ENCODE results near the gene WBP2NL. TPM values are rescaled to one million over a fixed set of nuclear protein-coding genes. Genes with fewer than 3 reads are reported as not detected.
"Not testable (repeated sequence)": the region's sequence is repeated elsewhere in the genome, so short reads cannot be mapped to it uniquely, and the experiment has no call there.

WBP2NL gene
- 1 to 10 TPM; 3.5 to 5.4 TPM for total RNA-seq
- under 1 TPM; 0.49 to 0.59 TPM for polyA plus RNA-seq

GRCh38 chr22:41998361-41999261 lies at the start of gene WBP2NL:
Gene WBP2NL (plus strand): TSS chr22:41998788. CDS start chr22:41998819, 31 bp downstream.
- H3K27me3 ChIP-seq (ENCODE audit: insufficient read depth, low read length): no peaks in the 10 kb centered on the region
- Mint-ChIP-seq H3K27me3 (no peaks in the 10 kb centered on the region), H3K27ac (peak within 1 kb of the TSS; percentile 67 to 100 (median 98)), H3K36me3 (peaks cover 8 to 13% of the 10 kb centered on the region in 2 donors), H3K9me3 (peaks cover 0 to 19% (median 2%) of the 10 kb centered on the region in 8 donors), H3K4me3 (peak within 1 kb of the TSS; percentile 93 to 99 (median 98)), H3K4me1 (peaks cover 13 to 35% (median 19%) of the 10 kb centered on the region in 4 donors)
- no peaks in the 10 kb centered on the region for H3K9me3 ChIP-seq (ENCODE audit: control insufficient read depth in 1 of 2, low read length in 2 of 2)
- POLR2A ChIA-PET (ENCODE audit: partially characterized antibody): interaction anchor here (0.5 to 2.6 kb wide), 13 partner anchors 24 to 446 kb away, joined by 3 to 32 read pairs (median 6); partner anchors contain the start of genes CENPM, NAGA, NDUFA6 and PMM1
- H3K4me1 ChIP-seq (ENCODE audit: insufficient read depth, low read length): peaks cover 21% of the 10 kb centered on the region
- no peaks in the 10 kb centered on the region for H3K36me3 ChIP-seq (ENCODE audit: insufficient read depth, low read length)
- peak; percentile 90 to 92 (median 92) for DNase-seq
- peak within 1 kb of the TSS; percentile 6 to 74 for H3K4me3 ChIP-seq (ENCODE audit: low read length in 2 of 2)
- CTCF ChIA-PET (ENCODE audit: partially characterized antibody): interaction anchor here (0.8 to 1.3 kb wide), 2 partner anchors 77 to 94 kb away, joined by 3 to 5 read pairs; no protein-coding TSS in a partner anchor
- intact Hi-C loops (cut with micrococcal nuclease): loop anchor here (1.0 to 2.0 kb wide), 2 partner anchors 72 to 80 kb away; partner anchors contain the start of genes NAGA and SMDT1
- peak within 1 kb of the TSS; percentile 61 for H3K27ac ChIP-seq (ENCODE audit: low read depth, low read length)

GRCh38 chr22:41948928-41949296 lies 49.7 kb upstream of the WBP2NL start:
- peaks cover 4 to 25% (median 12%) of the 10 kb centered on the region in 4 donors for H3K4me1 Mint-ChIP-seq
- H3K36me3 ChIP-seq (ENCODE audit: insufficient read depth, low read length); H3K27ac ChIP-seq (ENCODE audit: low read depth, low read length); H3K9me3 Mint-ChIP-seq; H3K27me3 Mint-ChIP-seq; intact Hi-C loops (cut with micrococcal nuclease); H3K4me3 ChIP-seq (ENCODE audit: low read length in 2 of 2); H3K27me3 ChIP-seq (ENCODE audit: insufficient read depth, low read length); H3K36me3 Mint-ChIP-seq; H3K4me3 Mint-ChIP-seq; POLR2A ChIA-PET (ENCODE audit: partially characterized antibody); DNase-seq; H3K9me3 ChIP-seq (ENCODE audit: control insufficient read depth in 1 of 2, low read length in 2 of 2): not testable (repeated sequence)
- CTCF ChIA-PET (ENCODE audit: partially characterized antibody): interaction anchor here (1.3 to 1.4 kb wide), 2 partner anchors 7 to 8 kb away, joined by 4 to 7 read pairs; no protein-coding TSS in a partner anchor
- H3K4me1 ChIP-seq (ENCODE audit: insufficient read depth, low read length): peaks cover 14% of the 10 kb centered on the region
- peak overlapping the region in 1 of 7 donors; percentile 19 for H3K27ac Mint-ChIP-seq

DNA sequence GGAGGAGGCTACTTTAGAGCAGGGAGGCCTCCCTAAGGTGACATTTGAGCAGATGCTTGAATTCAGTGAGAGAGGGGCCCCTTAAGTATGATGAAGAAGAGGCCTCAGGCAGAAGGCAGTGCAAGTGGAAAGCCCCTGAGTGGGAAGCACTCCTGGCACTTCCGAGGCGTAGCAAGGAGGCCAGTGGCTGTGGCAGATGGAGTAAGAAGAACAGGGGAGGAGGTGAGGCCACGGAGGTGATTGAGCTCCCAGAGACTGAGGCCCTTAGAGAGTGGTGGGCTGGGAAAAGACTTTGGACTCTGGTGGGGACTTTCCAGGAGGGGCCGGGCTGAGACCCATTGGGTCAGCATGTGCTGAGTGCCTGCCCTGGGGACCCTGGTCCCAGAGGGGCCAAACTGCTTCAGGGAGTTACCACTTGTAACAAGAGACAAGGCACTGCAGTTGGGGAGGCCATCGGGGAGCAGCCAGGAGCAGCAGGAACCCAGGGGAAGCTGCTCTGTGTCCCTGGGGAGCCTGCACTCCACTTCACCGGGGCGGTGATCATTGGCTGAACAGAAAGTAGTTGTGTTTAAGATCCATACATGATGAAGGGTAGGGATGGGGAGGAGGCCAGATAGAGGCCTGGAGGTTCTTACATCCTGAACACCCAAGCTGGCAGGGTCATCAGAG lies 49.2 kb upstream of the WBP2NL start:
- no peak overlapping the region for H3K4me3 Mint-ChIP-seq
- CTCF ChIA-PET (ENCODE audit: partially characterized antibody): interaction anchor here (0.7 to 1.4 kb wide), 2 partner anchors 9 to 150 kb away, joined by 3 to 7 read pairs; no protein-coding TSS in a partner anchor
- Histone ChIP-seq H3K4me1 (ENCODE audit: insufficient read depth, low read length) (peaks cover 14% of the 10 kb centered on the region), H3K4me3 (ENCODE audit: low read length in 2 of 2) (no peak overlapping the region), H3K27ac (ENCODE audit: low read depth, low read length) (no peak overlapping the region), H3K36me3 (ENCODE audit: insufficient read depth, low read length) (no peaks in the 10 kb centered on the region), H3K9me3 (ENCODE audit: control insufficient read depth in 1 of 2, low read length in 2 of 2) (no peaks in the 10 kb centered on the region), H3K27me3 (ENCODE audit: insufficient read depth, low read length) (no peaks in the 10 kb centered on the region)
- peaks cover 4 to 22% (median 12%) of the 10 kb centered on the region in 4 donors for H3K4me1 Mint-ChIP-seq
- H3K27ac Mint-ChIP-seq: peak overlapping the region in 2 of 7 donors; percentile 19
- H3K27me3 Mint-ChIP-seq: no peaks in the 10 kb centered on the region
- intact Hi-C loops (cut with micrococcal nuclease): no loop called here
- H3K9me3 Mint-ChIP-seq: no peaks in the 10 kb centered on the region
- DNase-seq: no peak
- peaks cover 0 to 2% of the 10 kb centered on the region in 2 donors for H3K36me3 Mint-ChIP-seq
- POLR2A ChIA-PET (ENCODE audit: partially characterized antibody): interaction anchor here (1.2 kb wide), 1 partner anchor 9 kb away, joined by 5 read pairs; no protein-coding TSS in a partner anchor

- POLR2A ChIA-PET (ENCODE audit: partially characterized antibody): no interaction called here
- CTCF ChIA-PET (ENCODE audit: partially characterized antibody): interaction anchor here (1.9 kb wide), 1 partner anchor 255 kb away, joined by 6 read pairs; no protein-coding TSS in a partner anchor
- intact Hi-C loops (cut with micrococcal nuclease): no loop called here
These were observed 46.6 kb upstream of the WBP2NL start, which contains the start of gene SMIM45 for GRCh38 chr22:41951898-41952474. Gene SMIM45 (plus strand): TSS chr22:41952150.

GRCh38 chr22:41952713-41953112 lies 45.9 kb upstream of the WBP2NL start:
- Mint-ChIP-seq H3K4me3 (no peak overlapping the region), H3K36me3 (no peaks in the 10 kb centered on the region), H3K27me3 (no peaks in the 10 kb centered on the region), H3K27ac (no peak overlapping the region), H3K4me1 (peaks cover 3 to 6% (median 4%) of the 10 kb centered on the region in 4 donors), H3K9me3 (no peaks in the 10 kb centered on the region)
- Histone ChIP-seq H3K9me3 (ENCODE audit: control insufficient read depth in 1 of 2, low read length in 2 of 2) (no peaks in the 10 kb centered on the region), H3K4me3 (ENCODE audit: low read length in 2 of 2) (no peak overlapping the region), H3K36me3 (ENCODE audit: insufficient read depth, low read length) (no peaks in the 10 kb centered on the region), H3K27me3 (ENCODE audit: insufficient read depth, low read length) (no peaks in the 10 kb centered on the region), H3K27ac (ENCODE audit: low read depth, low read length) (no peak overlapping the region), H3K4me1 (ENCODE audit: insufficient read depth, low read length) (no peaks in the 10 kb centered on the region)
- intact Hi-C loops (cut with micrococcal nuclease): no loop called here
- ChIA-PET CTCF (ENCODE audit: partially characterized antibody) (no interaction called here), POLR2A (ENCODE audit: partially characterized antibody) (no interaction called here)
- no peak for DNase-seq

More at GRCh38 chr22:41951898-41952474, 46.6 kb upstream of the WBP2NL start, which contains the start of gene SMIM45:
- Mint-ChIP-seq H3K9me3 (no peaks in the 10 kb centered on the region), H3K36me3 (no peaks in the 10 kb centered on the region), H3K27me3 (no peaks in the 10 kb centered on the region), H3K27ac (peak within 1 kb of the TSS in 1 of 7 donors; percentile 37), H3K4me3 (no peak within 1 kb of the TSS), H3K4me1 (peaks cover 0 to 9% (median 2%) of the 10 kb centered on the region in 4 donors)
- H3K4me3 ChIP-seq (ENCODE audit: low read length in 2 of 2): no peak within 1 kb of the TSS
- H3K9me3 ChIP-seq (ENCODE audit: control insufficient read depth in 1 of 2, low read length in 2 of 2): no peaks in the 10 kb centered on the region
- H3K27ac ChIP-seq (ENCODE audit: low read depth, low read length): no peak within 1 kb of the TSS
- no peaks in the 10 kb centered on the region for H3K27me3 ChIP-seq (ENCODE audit: insufficient read depth, low read length)
- H3K36me3 ChIP-seq (ENCODE audit: insufficient read depth, low read length): no peaks in the 10 kb centered on the region
- no peak for DNase-seq
- peaks cover 5% of the 10 kb centered on the region for H3K4me1 ChIP-seq (ENCODE audit: insufficient read depth, low read length)

- no peak for DNase-seq
- Mint-ChIP-seq H3K36me3 (no peaks in the 10 kb centered on the region), H3K9me3 (no peaks in the 10 kb centered on the region), H3K27me3 (peaks cover 0 to 1% of the 10 kb centered on the region in 2 donors), H3K4me3 (no peak overlapping the region), H3K4me1 (peaks cover 3 to 5% (median 4%) of the 10 kb centered on the region in 4 donors), H3K27ac (peak overlapping the region in 1 of 7 donors; percentile 69)
- no peaks in the 10 kb centered on the region for H3K36me3 ChIP-seq (ENCODE audit: insufficient read depth, low read length)
- ChIA-PET CTCF (ENCODE audit: partially characterized antibody) (interaction anchor here (0.7 to 3.6 kb wide), 6 partner anchors 9 to 487 kb away, joined by 3 to 17 read pairs (median 6); no protein-coding TSS in a partner anchor), POLR2A (ENCODE audit: partially characterized antibody) (no interaction called here)
- intact Hi-C loops (cut with micrococcal nuclease): loop anchor here (1.0 to 2.0 kb wide), 4 partner anchors 12 to 479 kb away; no protein-coding TSS in a partner anchor
- no peaks in the 10 kb centered on the region for H3K27me3 ChIP-seq (ENCODE audit: insufficient read depth, low read length)
- no peak overlapping the region for H3K4me3 ChIP-seq (ENCODE audit: low read length in 2 of 2)
- no peak overlapping the region for H3K27ac ChIP-seq (ENCODE audit: low read depth, low read length)
- H3K4me1 ChIP-seq (ENCODE audit: insufficient read depth, low read length): no peaks in the 10 kb centered on the region
- no peaks in the 10 kb centered on the region for H3K9me3 ChIP-seq (ENCODE audit: control insufficient read depth in 1 of 2, low read length in 2 of 2)
These were observed 40.5 kb upstream of the WBP2NL start for GRCh38 chr22:41957941-41958556.
